Endothelial cell (in vitro differentiated cells): Measurements from ENCODE around the gene RHBDF2. TPM values are rescaled to one million over a fixed set of nuclear protein-coding genes. Genes with fewer than 3 reads are reported as not detected.

ENCODE experiments used
- DNase-seq: peaks from one replicate; pipeline ENCODE4 v3.0.0; 2021; ENCODE audit warnings: low spot score
- H3K27ac Mint-ChIP-seq: one replicate; pipeline ENCODE4 v1.8.0; 2021; ENCODE audit warnings: mixed read lengths, inconsistent platforms; ENCODE audit not compliant: unreplicated experiment
- H3K27me3 Mint-ChIP-seq: one replicate; pipeline ENCODE4 v1.8.0; 2021; ENCODE audit warnings: mild to moderate bottlenecking, moderate library complexity, mixed read lengths, inconsistent platforms; ENCODE audit not compliant: unreplicated experiment
- H3K36me3 Mint-ChIP-seq: one replicate; pipeline ENCODE4 v1.8.0; 2021; ENCODE audit warnings: mild to moderate bottlenecking, low read depth, mixed read lengths, inconsistent platforms; ENCODE audit not compliant: unreplicated experiment
- H3K4me1 Mint-ChIP-seq: one replicate; pipeline ENCODE4 v1.8.0; 2021; ENCODE audit warnings: mild to moderate bottlenecking, mixed read lengths, inconsistent platforms; ENCODE audit not compliant: unreplicated experiment
- H3K4me3 Mint-ChIP-seq: one replicate; pipeline ENCODE4 v1.8.0; 2021; ENCODE audit warnings: mild to moderate bottlenecking, mixed read lengths, inconsistent platforms; ENCODE audit not compliant: unreplicated experiment
- H3K9me3 Mint-ChIP-seq: one replicate; pipeline ENCODE4 v1.8.0; 2021; ENCODE audit warnings: mixed read lengths, inconsistent platforms; ENCODE audit not compliant: unreplicated experiment
- CTCF ChIP-seq: fragments of 200-600 bp; sonication (generic); IDR thresholded peaks from one replicate; pipeline ENCODE4 v1.5.0; 2021; ENCODE audit warnings: antibody characterized with exemption; ENCODE audit not compliant: unreplicated experiment
- total RNA-seq: library from RNA; stranded (reverse); fragmentation: NEBNext Ultra II Directional; extraction: Animal tissue kit (Norgen Biotek cat#: 25700); gene quantifications from one replicate; pipeline ENCODE4 v1.2.1, GENCODE V29; 2021; ENCODE audit not compliant: unreplicated experiment

RHBDF2 gene
- total RNA-seq, 1 donor from 2014 or later: 39.3 TPM

- H3K4me1 Mint-ChIP-seq: peaks cover 13% of the 10 kb centered on the region
Observed at GRCh38 chr17:76547642-76548202, 46.5 kb upstream of the RHBDF2 start.

GRCh38 chr17:76547183-76547641, 46.0 kb upstream of the RHBDF2 start:
- Mint-ChIP-seq H3K9me3 (no peaks in the 10 kb centered on the region), H3K27ac (no peak overlapping the region), H3K4me1 (peaks cover 13% of the 10 kb centered on the region), H3K27me3 (peaks cover 8% of the 10 kb centered on the region), H3K36me3 (no peaks in the 10 kb centered on the region), H3K4me3 (no peak overlapping the region)
- DNase-seq: peak; percentile 70
- TF ChIP-seq CTCF: peak; percentile 57

More at GRCh38 chr17:76547642-76548202, 46.5 kb upstream of the RHBDF2 start:
- TF ChIP-seq CTCF: no peak
- H3K27me3 Mint-ChIP-seq: peaks cover 7% of the 10 kb centered on the region
- no peaks in the 10 kb centered on the region for H3K9me3 Mint-ChIP-seq
- H3K4me3 Mint-ChIP-seq: no peak overlapping the region
- no peak for DNase-seq
- no peaks in the 10 kb centered on the region for H3K36me3 Mint-ChIP-seq
- no peak overlapping the region for H3K27ac Mint-ChIP-seq

- Mint-ChIP-seq H3K9me3 (no peaks in the 10 kb centered on the region), H3K4me1 (peaks cover 11% of the 10 kb centered on the region), H3K36me3 (no peaks in the 10 kb centered on the region), H3K27me3 (peaks cover 8% of the 10 kb centered on the region), H3K4me3 (no peak overlapping the region), H3K27ac (peak overlapping the region; percentile 4)
- no peak for TF ChIP-seq CTCF
- DNase-seq: no peak
Observed at GRCh38 chr17:76546556-76547182, 45.4 kb upstream of the RHBDF2 start.

- no peaks in the 10 kb centered on the region for H3K36me3 Mint-ChIP-seq
- peaks cover 7% of the 10 kb centered on the region for H3K4me1 Mint-ChIP-seq
- H3K27me3 Mint-ChIP-seq: peaks cover 8% of the 10 kb centered on the region
- no peak for TF ChIP-seq CTCF
- H3K27ac Mint-ChIP-seq: no peak overlapping the region
- no peak for DNase-seq
- H3K9me3 Mint-ChIP-seq: no peaks in the 10 kb centered on the region
- no peak overlapping the region for H3K4me3 Mint-ChIP-seq
Observed at GRCh38 chr17:76545918-76546555, 44.8 kb upstream of the RHBDF2 start.
